ENCODE data around the gene LCN6.
"Not testable (repeated sequence)": the region's sequence is repeated elsewhere in the genome, so short reads cannot be mapped to it uniquely, and the experiment has no call there.

Gene LCN6

GRCh38 chr9:136755302-136756133, 7.2 kb upstream of the LCN6 start:
- peaks cover 11% of the 10 kb centered on the region for H3K4me1 ChIP-seq (ENCODE audit: control insufficient read depth, insufficient read depth, low read length)
- not testable (repeated sequence) for H3K9me3 ChIP-seq (replicated peaks; ENCODE audit: low read length); H3K9ac ChIP-seq (ENCODE audit: low read depth, low read length); H3K36me3 ChIP-seq (ENCODE audit: insufficient read depth, low read length); H3K4me3 ChIP-seq (ENCODE audit: low read length); H3K4me2 ChIP-seq (ENCODE audit: low read length)
- H3K27me3 ChIP-seq (ENCODE audit: control insufficient read depth, insufficient read depth, low read length), result peaks cover 29% of the 10 kb centered on the region

GRCh38 chr9:136754626-136755301, 6.4 kb upstream of the LCN6 start:
- no peak overlapping the region for H3K9ac ChIP-seq (ENCODE audit: low read depth, low read length)
- H3K4me2 ChIP-seq (ENCODE audit: low read length), result no peak overlapping the region
- H3K4me3 ChIP-seq (ENCODE audit: low read length), result no peak overlapping the region
- H3K4me1 ChIP-seq (ENCODE audit: control insufficient read depth, insufficient read depth, low read length), result peaks cover 11% of the 10 kb centered on the region
- H3K36me3 ChIP-seq (ENCODE audit: insufficient read depth, low read length), result no peaks in the 10 kb centered on the region
- peaks cover 8% of the 10 kb centered on the region for H3K9me3 ChIP-seq (replicated peaks; ENCODE audit: low read length)
- H3K27me3 ChIP-seq (ENCODE audit: control insufficient read depth, insufficient read depth, low read length), result peaks cover 24% of the 10 kb centered on the region

- Histone ChIP-seq H3K36me3 (ENCODE audit: insufficient read depth, low read length) (no peaks in the 10 kb centered on the region), H3K4me3 (ENCODE audit: low read length) (no peak overlapping the region), H3K4me2 (ENCODE audit: low read length) (no peak overlapping the region), H3K4me1 (ENCODE audit: control insufficient read depth, insufficient read depth, low read length) (peaks cover 11% of the 10 kb centered on the region), H3K9ac (ENCODE audit: low read depth, low read length) (no peak overlapping the region), H3K9me3 (replicated peaks; ENCODE audit: low read length) (peaks cover 8% of the 10 kb centered on the region), H3K27me3 (ENCODE audit: control insufficient read depth, insufficient read depth, low read length) (peaks cover 24% of the 10 kb centered on the region)
Observed at GRCh38 chr9:136754059-136754572, 5.8 kb upstream of the LCN6 start.

- Histone ChIP-seq H3K9me3 (replicated peaks; ENCODE audit: low read length) (peaks cover 8% of the 10 kb centered on the region), H3K4me2 (ENCODE audit: low read length) (no peak overlapping the region), H3K4me3 (ENCODE audit: low read length) (no peak overlapping the region), H3K27me3 (ENCODE audit: control insufficient read depth, insufficient read depth, low read length) (peaks cover 26% of the 10 kb centered on the region), H3K9ac (ENCODE audit: low read depth, low read length) (no peak overlapping the region), H3K36me3 (ENCODE audit: insufficient read depth, low read length) (no peaks in the 10 kb centered on the region), H3K4me1 (ENCODE audit: control insufficient read depth, insufficient read depth, low read length) (peaks cover 11% of the 10 kb centered on the region)
Observed at GRCh38 chr9:136753371-136754058, 5.2 kb upstream of the LCN6 start.

- H3K27me3 ChIP-seq (ENCODE audit: control insufficient read depth, insufficient read depth, low read length), result peaks cover 26% of the 10 kb centered on the region
- no peak overlapping the region for H3K4me3 ChIP-seq (ENCODE audit: low read length)
Observed at GRCh38 chr9:136751814-136752213, 3.5 kb upstream of the LCN6 start.

GRCh38 chr9:136751244-136751643, 2.9 kb upstream of the LCN6 start:
- no peaks in the 10 kb centered on the region for H3K4me1 ChIP-seq (ENCODE audit: control insufficient read depth, insufficient read depth, low read length)
- no peak overlapping the region for H3K4me3 ChIP-seq (ENCODE audit: low read length)
- H3K36me3 ChIP-seq (ENCODE audit: insufficient read depth, low read length), result no peaks in the 10 kb centered on the region
- no peak overlapping the region for H3K9ac ChIP-seq (ENCODE audit: low read depth, low read length)
- H3K4me2 ChIP-seq (ENCODE audit: low read length), result no peak overlapping the region
- peaks cover 26% of the 10 kb centered on the region for H3K27me3 ChIP-seq (ENCODE audit: control insufficient read depth, insufficient read depth, low read length)
- peaks cover 7% of the 10 kb centered on the region for H3K9me3 ChIP-seq (replicated peaks; ENCODE audit: low read length)

More at GRCh38 chr9:136751814-136752213, 3.5 kb upstream of the LCN6 start:
- Histone ChIP-seq H3K36me3 (ENCODE audit: insufficient read depth, low read length) (no peaks in the 10 kb centered on the region), H3K4me1 (ENCODE audit: control insufficient read depth, insufficient read depth, low read length) (no peaks in the 10 kb centered on the region), H3K9me3 (replicated peaks; ENCODE audit: low read length) (peaks cover 8% of the 10 kb centered on the region), H3K4me2 (ENCODE audit: low read length) (no peak overlapping the region), H3K9ac (ENCODE audit: low read depth, low read length) (no peak overlapping the region)

GRCh38 chr9:136750526-136750925, 2.2 kb upstream of the LCN6 start:
- no peaks in the 10 kb centered on the region for H3K36me3 ChIP-seq (ENCODE audit: insufficient read depth, low read length)
- H3K4me2 ChIP-seq (ENCODE audit: low read length), result no peak overlapping the region
- peaks cover under 1% of the 10 kb centered on the region for H3K9me3 ChIP-seq (replicated peaks; ENCODE audit: low read length)
- no peaks in the 10 kb centered on the region for H3K4me1 ChIP-seq (ENCODE audit: control insufficient read depth, insufficient read depth, low read length)
- H3K4me3 ChIP-seq (ENCODE audit: low read length), result no peak overlapping the region
- H3K9ac ChIP-seq (ENCODE audit: low read depth, low read length), result no peak overlapping the region
- H3K27me3 ChIP-seq (ENCODE audit: control insufficient read depth, insufficient read depth, low read length), result peaks cover 26% of the 10 kb centered on the region

- Histone ChIP-seq H3K9me3 (replicated peaks; ENCODE audit: low read length) (no peaks in the 10 kb centered on the region), H3K36me3 (ENCODE audit: insufficient read depth, low read length) (no peaks in the 10 kb centered on the region), H3K4me2 (ENCODE audit: low read length) (no peak overlapping the region), H3K4me1 (ENCODE audit: control insufficient read depth, insufficient read depth, low read length) (no peaks in the 10 kb centered on the region), H3K4me3 (ENCODE audit: low read length) (no peak overlapping the region), H3K27me3 (ENCODE audit: control insufficient read depth, insufficient read depth, low read length) (peaks cover 26% of the 10 kb centered on the region), H3K9ac (ENCODE audit: low read depth, low read length) (no peak overlapping the region)
Observed at GRCh38 chr9:136748666-136749611, 614 bp upstream of the LCN6 start.

- peaks cover 32% of the 10 kb centered on the region for H3K27me3 ChIP-seq (ENCODE audit: control insufficient read depth, insufficient read depth, low read length)
- H3K4me2 ChIP-seq (ENCODE audit: low read length), result no peak overlapping the region
- no peak overlapping the region for H3K4me3 ChIP-seq (ENCODE audit: low read length)
- H3K36me3 ChIP-seq (ENCODE audit: insufficient read depth, low read length), result no peaks in the 10 kb centered on the region
- no peaks in the 10 kb centered on the region for H3K9me3 ChIP-seq (replicated peaks; ENCODE audit: low read length)
- no peaks in the 10 kb centered on the region for H3K4me1 ChIP-seq (ENCODE audit: control insufficient read depth, insufficient read depth, low read length)
- H3K9ac ChIP-seq (ENCODE audit: low read depth, low read length), result no peak overlapping the region
Observed at GRCh38 chr9:136747161-136748060, 914 bp downstream of the LCN6 start.

- no peak overlapping the region for H3K4me3 ChIP-seq (ENCODE audit: low read length)
- H3K27me3 ChIP-seq (ENCODE audit: control insufficient read depth, insufficient read depth, low read length), result peaks cover 34% of the 10 kb centered on the region
- H3K4me1 ChIP-seq (ENCODE audit: control insufficient read depth, insufficient read depth, low read length), result peaks cover 1% of the 10 kb centered on the region
- no peak overlapping the region for H3K9ac ChIP-seq (ENCODE audit: low read depth, low read length)
- no peaks in the 10 kb centered on the region for H3K9me3 ChIP-seq (replicated peaks; ENCODE audit: low read length)
- H3K4me2 ChIP-seq (ENCODE audit: low read length), result no peak overlapping the region
- H3K36me3 ChIP-seq (ENCODE audit: insufficient read depth, low read length), result no peaks in the 10 kb centered on the region
Observed at GRCh38 chr9:136746621-136747020, 1.7 kb downstream of the LCN6 start.
